NCI-H2196 (cell line): ENCODE measurements around the gene CALD1.

ENCODE experiments used
- DNase-seq: peaks from one replicate; lab custom pipeline; 2025; ENCODE audit not compliant: unreplicated experiment; lab: John Stamatoyannopoulos, UW

CALD1 gene

DNA sequence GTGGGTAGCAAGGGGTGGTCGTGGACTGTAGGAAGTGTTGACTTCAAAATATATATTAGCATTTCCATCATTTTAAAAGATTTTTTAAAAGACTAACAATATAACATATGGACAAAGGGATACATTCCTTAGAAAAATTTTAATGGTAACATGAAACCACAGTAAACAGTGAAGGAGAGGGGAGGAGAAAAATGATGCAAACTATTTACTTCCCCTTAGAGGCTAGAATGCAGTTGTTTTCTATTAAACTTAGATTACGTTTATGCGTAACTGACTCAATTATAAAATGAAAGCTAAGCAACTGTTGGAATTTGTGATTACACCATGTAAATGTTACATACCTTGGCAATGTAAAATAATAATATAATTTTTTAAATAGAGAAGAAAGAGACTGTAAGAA is 41.3 kb downstream of the CALD1 start:
- no peak for DNase-seq

DNA sequence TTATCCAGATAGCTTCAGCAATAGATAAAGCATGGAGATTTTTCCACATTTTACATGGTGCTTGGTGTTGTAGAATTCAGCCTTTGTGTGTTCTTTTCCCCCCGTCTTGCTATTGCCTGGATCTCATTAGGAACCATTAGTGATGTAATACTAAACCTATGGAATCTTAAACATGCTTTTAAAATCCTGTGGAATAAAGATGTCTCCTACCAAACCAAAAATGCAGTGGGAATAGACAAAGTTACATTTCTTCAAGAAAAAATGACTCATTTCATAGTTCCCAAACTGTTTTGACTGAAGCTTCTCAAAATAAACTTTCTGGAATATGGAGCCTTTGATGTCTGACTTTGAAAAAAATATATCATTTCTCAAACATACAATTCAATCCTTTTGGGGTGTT is 44.0 kb downstream of the CALD1 start:
- no peak for DNase-seq

DNA sequence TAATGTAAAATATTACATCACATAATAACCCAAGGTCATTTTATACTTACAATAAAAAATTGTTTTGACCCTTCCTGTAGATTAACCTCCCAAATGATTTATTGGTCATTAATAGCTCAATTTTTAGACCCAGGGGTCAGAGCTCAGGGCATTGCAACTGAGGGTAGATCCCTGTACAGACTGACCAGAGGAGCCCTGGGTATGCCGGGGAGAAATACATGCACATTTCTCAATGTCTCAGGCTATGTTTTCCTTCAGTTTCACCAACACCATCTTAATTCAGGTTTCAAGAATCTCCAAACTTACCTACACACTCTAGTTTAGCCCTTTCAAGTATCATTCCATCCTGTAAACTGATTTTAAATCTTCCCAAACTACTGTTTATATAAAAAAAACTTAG is 46.2 kb downstream of the CALD1 start:
- no peak for DNase-seq

- no peak for DNase-seq
These were observed 46.7 kb downstream of the CALD1 start for GRCh38 chr7:134826105-134826504.

DNA sequence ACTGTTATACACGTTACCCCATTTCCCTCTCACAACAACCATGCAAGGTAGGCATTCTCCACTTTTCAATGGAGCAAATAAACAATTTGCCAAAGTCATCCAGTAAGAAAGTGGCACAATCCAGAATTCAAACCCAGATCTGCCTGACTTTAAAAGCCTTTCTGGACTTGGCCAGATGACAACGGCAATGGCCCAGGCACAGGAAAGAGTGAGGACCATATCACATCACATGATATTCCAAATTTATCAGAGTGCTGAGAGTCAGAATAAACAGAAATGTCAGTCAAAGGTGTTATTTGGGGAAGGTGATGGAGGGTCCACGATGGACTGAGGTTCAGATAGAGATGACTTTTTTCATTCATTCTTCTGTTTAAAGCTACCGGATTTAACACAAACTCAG is 48.0 kb downstream of the CALD1 start:
- no peak for DNase-seq

- no peak for DNase-seq
These were observed 48.5 kb downstream of the CALD1 start for GRCh38 chr7:134827889-134828288.

- no peak for DNase-seq
These were observed 48.9 kb downstream of the CALD1 start for GRCh38 chr7:134828361-134828760.

DNA sequence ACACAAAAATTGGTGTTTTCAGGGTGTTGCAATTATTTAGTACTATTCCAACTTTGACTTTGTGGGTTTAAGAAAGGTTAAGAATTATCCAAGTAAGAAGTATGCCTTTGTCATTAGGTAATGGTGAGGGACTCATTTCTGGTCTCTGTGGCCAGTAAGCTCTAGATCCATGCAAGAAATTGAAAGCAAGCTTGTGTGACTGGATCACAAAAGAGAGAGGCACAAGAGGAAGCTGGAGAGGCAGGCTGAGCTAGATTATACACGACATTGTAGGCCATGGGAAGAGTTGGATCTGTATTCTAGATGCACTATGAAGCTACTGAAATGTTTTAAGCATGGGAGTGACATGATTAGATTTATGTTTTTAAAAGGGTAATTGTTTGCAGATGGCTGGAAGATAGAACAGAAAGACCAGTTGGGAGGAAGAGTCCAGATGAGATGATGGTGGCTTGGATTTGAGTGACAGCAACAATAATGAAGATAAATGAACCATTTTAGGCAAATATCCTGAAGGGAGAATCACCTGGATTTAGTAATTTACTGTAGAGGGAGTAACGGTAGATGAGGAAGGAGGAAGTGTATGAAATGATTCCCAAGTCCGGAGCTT is 50.0 kb downstream of the CALD1 start:
- no peak for DNase-seq

DNA sequence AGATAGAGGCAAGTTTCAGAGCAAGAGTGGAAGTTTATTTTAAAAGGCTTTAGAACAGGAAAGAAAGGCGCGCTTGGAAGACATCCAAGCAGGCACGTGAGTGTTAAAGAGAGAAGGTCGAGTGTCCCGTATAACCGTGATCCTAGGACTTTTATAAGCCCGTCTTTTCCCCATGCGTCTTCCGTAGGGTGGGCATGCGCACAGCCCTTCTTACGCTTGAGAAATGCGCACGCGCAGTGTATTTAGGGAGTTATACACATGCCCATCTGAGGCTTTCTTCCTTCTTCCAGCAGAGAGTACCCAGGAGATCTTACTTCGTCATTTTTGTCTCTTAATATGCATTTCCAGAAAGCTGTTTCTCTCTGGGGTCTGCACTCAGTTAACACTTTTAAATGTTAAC is 52.4 kb downstream of the CALD1 start:
- DNase-seq: no peak

GRCh38 chr7:134832367-134832766 is 52.9 kb downstream of the CALD1 start:
- DNase-seq: no peak

GRCh38 chr7:134834689-134835462 is 55.4 kb downstream of the CALD1 start:
- DNase-seq: no peak

DNA sequence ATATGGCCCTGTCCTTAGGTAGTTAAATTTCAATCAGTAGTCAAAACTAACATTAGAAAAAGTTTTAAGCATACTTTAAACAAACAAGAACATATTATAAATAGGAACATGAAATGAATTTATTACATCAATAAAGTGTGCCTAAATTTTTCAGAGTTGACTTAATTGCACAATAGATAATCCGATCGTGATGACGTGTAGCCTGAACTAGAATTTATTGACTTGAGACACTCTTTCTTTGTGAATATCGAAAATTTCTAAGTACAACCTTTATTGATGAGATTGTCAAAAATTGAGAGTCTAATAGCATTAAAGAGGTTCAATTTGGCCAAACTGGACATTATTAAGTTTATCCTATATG is 56.0 kb downstream of the CALD1 start:
- DNase-seq: no peak

GRCh38 chr7:134836447-134836846 is 57.0 kb downstream of the CALD1 start:
- no peak for DNase-seq

DNA sequence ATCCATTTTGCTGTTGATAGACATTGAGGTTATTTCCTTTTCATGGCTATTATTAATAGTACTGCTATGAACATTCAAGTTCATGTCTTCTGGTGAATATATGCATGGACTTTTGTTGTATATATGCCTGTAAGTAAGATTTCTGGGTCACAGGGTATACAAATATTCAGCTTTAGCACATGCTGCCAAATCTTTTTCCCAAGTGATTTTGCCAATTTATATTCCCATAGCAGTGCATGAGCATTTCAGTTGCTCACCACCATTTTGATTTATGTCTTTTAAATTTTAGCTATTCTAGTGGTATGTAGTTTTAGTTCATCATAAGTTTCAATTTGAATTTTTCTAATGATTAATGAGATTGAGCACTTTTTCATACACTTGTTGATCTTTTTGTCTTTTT is 59.9 kb downstream of the CALD1 start:
- no peak for DNase-seq

DNA sequence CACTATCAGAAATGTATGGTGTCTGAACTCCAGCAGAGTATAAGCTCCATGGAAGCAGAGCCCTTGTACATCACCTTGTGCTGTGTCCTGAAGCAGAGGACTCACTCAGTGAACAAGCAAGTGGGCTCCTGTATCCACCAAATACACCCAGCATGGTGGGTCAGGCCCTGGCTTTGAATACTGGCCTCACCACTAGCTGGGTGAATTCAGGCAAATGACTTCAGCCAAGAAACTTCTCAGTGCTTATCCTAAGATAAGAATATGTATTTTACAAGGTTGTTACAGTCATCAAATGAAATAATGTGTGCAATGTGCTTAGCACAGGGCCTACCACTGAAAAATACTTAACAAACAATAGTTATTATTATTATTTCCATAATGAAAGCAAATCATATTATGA is 62.6 kb downstream of the CALD1 start:
- DNase-seq: no peak

- DNase-seq: no peak
These were observed 63.5 kb downstream of the CALD1 start for GRCh38 chr7:134842886-134843430.

- DNase-seq: no peak
These were observed 64.8 kb downstream of the CALD1 start for GRCh38 chr7:134844200-134844599.

GRCh38 chr7:134845461-134845860 is 66.0 kb downstream of the CALD1 start:
- no peak for DNase-seq

DNA sequence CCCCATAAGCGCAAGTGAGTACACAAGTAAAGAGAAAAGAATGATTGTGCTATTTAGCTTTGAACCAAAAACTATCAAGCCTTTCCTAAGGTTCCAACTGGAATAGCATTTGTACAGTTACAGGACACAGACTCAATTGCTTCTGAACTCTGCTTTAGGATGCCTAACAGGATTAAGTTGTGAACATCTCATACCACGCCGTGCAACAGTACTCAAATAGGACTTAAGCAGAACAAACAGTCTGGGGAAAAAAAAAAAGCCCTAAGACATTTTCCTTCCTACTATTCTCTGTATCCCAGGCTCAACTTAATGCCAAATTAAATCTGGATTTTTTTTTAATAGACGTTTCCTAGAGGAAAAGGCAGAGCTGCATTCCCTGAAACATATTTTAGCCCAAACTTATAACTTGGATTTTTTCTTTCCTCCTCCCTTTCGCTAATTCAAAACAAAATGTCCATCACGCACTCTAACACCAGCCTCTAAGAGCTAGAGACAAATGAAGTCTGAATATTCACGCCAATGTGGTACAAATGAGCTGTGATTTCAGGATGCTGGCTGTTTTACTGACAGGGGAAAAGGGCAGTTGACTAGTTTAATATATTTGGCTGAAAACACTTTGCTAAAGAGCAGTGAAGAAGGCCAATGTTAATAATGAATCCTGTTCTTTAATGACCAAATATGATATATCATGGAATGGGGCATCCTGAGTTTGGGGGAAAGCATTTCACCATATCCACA is 68.6 kb downstream of the CALD1 start:
- DNase-seq: no peak

GRCh38 chr7:134850066-134850465 is 70.6 kb downstream of the CALD1 start:
- DNase-seq: no peak

DNA sequence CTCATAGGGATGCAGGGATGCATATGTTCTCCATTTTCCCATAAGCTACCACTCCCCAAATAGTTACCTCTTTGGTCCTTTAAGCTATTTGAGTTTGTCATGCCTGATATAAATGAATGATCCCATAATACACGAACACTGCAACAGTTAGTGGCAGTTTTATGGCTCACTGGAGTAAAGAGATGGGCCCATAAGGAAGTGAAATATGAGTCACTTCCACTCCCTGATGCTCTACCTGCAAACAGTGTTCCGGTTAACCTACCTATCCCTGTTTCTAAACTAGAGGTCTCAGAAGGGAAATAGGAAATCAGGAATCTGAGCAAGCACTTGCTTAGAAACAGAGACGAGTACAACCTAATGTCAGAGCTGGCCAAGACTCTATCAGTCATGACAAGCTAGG is 71.7 kb downstream of the CALD1 start:
- no peak for DNase-seq

DNA sequence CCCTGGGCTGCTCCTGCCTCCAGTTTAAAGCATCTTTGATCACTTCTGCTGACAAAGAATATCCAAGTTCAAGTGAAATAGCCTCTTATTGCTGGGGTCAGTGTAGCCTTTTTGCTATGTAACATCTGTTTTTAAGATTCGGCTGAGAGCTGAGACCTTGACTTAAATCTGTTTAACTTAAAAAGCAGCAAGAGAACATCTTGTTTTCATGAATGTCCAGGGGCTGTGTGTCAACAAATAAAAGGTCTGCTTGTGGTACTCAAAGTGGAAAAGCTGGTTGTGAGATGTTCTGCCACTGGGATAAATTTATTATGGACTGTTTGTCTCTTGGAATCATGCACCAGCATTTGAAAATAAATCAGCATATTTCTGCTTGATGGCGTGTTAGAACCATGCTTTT is 73.2 kb downstream of the CALD1 start:
- no peak for DNase-seq
